Aorta (tissue), 5 donors: ENCODE results near the gene KCNH6. TPM values are rescaled to one million over a fixed set of nuclear protein-coding genes. Genes with fewer than 3 reads are reported as not detected.

ENCODE experiments used
- ATAC-seq: fragments of 200-7000 bp; cut with Tn5 transposase; one replicate; pipeline ENCODE4 v1.9.1; 2022; ENCODE audit warnings: moderate library complexity; ENCODE audit not compliant: low FRiP score
- DNase-seq, 2 donors: peaks; one replicate each; pipeline ENCODE4 v3.0.0-alpha.2; 2020
- H3K27ac ChIP-seq, 2 donors: one replicate each; pipeline ENCODE4 v1.5.1; 2013; ENCODE audit warnings: low read length in 2 of 2, mild to moderate bottlenecking in 2 of 2, moderate library complexity in 2 of 2, control low read depth in 1 of 2, inconsistent platforms in 1 of 2, low read depth in 1 of 2
- H3K27me3 ChIP-seq, 2 donors: one replicate each; pipeline ENCODE4 v1.6.1; 2013; ENCODE audit warnings: control low read depth in 1 of 2, low read length in 1 of 2, mild to moderate bottlenecking in 1 of 2, moderate library complexity in 1 of 2; ENCODE audit not compliant: insufficient read depth in 2 of 2, control insufficient read depth in 1 of 2
- H3K36me3 ChIP-seq, 2 donors: one replicate each; pipeline ENCODE4 v1.6.1; 2013; ENCODE audit warnings: control low read depth in 1 of 2, low read length in 1 of 2, mild to moderate bottlenecking in 1 of 2; ENCODE audit not compliant: insufficient read depth in 2 of 2, control insufficient read depth in 1 of 2
- H3K4me1 ChIP-seq, 2 donors: one replicate each; pipeline ENCODE4 v1.6.1; 2013; ENCODE audit warnings: low read length in 2 of 2, control low read depth in 1 of 2, mild to moderate bottlenecking in 1 of 2, moderate library complexity in 1 of 2; ENCODE audit not compliant: insufficient read depth in 2 of 2, control insufficient read depth in 1 of 2
- H3K4me3 ChIP-seq, 2 donors: one replicate each; pipeline ENCODE4 v1.5.1; 2013; ENCODE audit warnings: low read length in 2 of 2, control low read depth in 1 of 2, mild to moderate bottlenecking in 1 of 2
- H3K9me3 ChIP-seq: one replicate; pipeline ENCODE4 v1.6.1; 2013; ENCODE audit warnings: mild to moderate bottlenecking, low read length; ENCODE audit not compliant: control insufficient read depth
- whole genome bisulfite sequencing, 2 donors: extraction: QIAGEN DNeasy Blood & Tissue Kit; methylation state at CpG; one replicate each; pipeline ENCODE4 v1.1.7; 2013; 5-methylcytosine and 5-hydroxymethylcytosine counted together
- intact Hi-C, 2 donors: fragments of 100-400 bp; cut with DNase I; formaldehyde crosslinking; loops; one replicate each; pipeline versions ENCODE4 v1.14.2 to v1.15.0; 2022
- polyA plus RNA-seq, 2 donors: library from polyadenylated mRNA; stranded (reverse); fragments of 200-250 nt; gene quantifications; one replicate each; pipeline ENCODE4 v1.2.3, GENCODE V29; 2013
- total RNA-seq, 2 donors: library from RNA; stranded (reverse); fragmentation: NEBNext Ultra II Directional; extraction: Animal tissue kit (Norgen Biotek cat#: 25700); gene quantifications; one replicate each; pipeline ENCODE4 v1.2.1, GENCODE V29; 2021
- donor health status: healthy with polysubstance abuse.
- donor health status: Bipolar disorder and iron deficiency.
- donor health status: DM: no; HTN: no; CAD: no.
- donor health status: DM: no; HTN: no; CAD: no.
- donor health status: DM: yes; HTN: yes; CAD: no.

KCNH6 gene
- total and polyA plus RNA-seq, 4 donors = not detected

DNA sequence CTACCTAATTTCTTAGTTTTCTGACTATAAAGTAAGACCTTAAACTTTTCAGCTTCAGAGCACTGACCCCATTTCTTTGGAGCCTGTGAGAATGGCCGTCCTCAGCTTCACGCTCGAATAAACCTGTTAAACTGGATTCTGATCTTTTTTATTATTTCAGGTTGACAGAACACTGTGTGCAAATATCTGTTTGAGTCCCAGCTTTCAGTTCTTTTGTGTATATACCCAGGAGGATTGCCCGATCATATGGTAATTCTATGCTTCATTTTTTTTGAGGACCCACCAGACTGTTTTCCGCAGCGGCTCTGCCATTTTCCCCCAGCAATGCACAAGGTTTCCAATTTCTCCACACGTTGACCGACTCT lies 19.8 kb upstream of the KCNH6 start:
- no peaks in the 10 kb centered on the region for H3K4me1 ChIP-seq
- WGBS, 2 donors = 70 to 71% methylated on average over 8 of the region's 8 CpGs
- no peak for ATAC-seq

DNA sequence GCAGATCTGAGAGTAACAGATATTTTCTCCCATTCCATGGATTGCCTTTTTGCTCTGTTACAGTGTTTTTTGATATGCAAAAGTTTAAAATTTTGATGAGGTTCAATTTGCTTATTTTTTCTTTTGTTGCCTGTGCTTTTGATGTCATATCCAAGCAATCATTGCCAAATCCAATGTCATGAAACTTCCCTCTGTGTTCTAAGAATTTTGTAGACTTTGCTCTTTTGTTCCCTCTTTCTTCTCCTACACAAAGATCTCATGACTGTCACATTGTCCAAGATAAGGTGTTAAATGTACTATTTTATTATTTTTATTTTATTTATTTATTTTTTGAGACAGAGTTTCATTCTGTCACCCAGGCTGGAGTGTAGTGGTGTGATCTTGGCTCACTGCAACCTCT lies 18.9 kb upstream of the KCNH6 start:
- Histone ChIP-seq H3K9me3 (no peaks in the 10 kb centered on the region), H3K27ac (no peak overlapping the region), H3K4me1 (no peaks in the 10 kb centered on the region), H3K27me3 (no peaks in the 10 kb centered on the region), H3K4me3 (no peak overlapping the region), H3K36me3 (no peaks in the 10 kb centered on the region)
- ATAC-seq = no peak
- no peak for DNase-seq
- intact Hi-C loops = no loop called here

More for the DNA sequence above, 19.8 kb upstream of the KCNH6 start:
- Histone ChIP-seq H3K9me3 (no peaks in the 10 kb centered on the region), H3K36me3 (no peaks in the 10 kb centered on the region), H3K27me3 (no peaks in the 10 kb centered on the region), H3K4me3 (no peak overlapping the region), H3K27ac (no peak overlapping the region)
- no peak for DNase-seq
- intact Hi-C loops = no loop called here

DNA sequence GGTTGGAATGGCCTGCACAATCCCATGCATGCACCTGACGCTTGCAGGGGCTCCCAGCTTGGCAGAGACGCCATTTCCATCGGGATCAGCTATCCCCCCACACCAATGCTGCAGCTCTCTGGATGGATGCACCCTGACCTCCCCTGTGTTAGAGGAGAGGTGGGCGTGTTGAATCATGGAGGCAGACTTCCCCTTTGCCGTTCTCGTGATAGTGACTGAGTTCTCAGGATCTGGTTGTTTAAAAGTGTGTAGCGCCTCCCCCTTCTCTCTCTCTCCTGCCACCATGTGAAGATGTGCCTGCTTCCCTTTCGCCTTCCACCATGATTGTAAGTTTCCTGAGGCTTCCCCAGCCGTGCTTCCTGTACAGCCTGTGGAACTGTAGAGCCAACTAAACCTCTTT lies 17.8 kb upstream of the KCNH6 start:
- Histone ChIP-seq H3K27me3 (no peaks in the 10 kb centered on the region), H3K36me3 (no peaks in the 10 kb centered on the region), H3K4me1 (no peaks in the 10 kb centered on the region), H3K9me3 (no peaks in the 10 kb centered on the region), H3K27ac (no peak overlapping the region), H3K4me3 (no peak overlapping the region)
- 86 to 88% methylated on average over 9 of the region's 9 CpGs for whole genome bisulfite sequencing, 2 donors
- ATAC-seq (no peak), DNase-seq (no peak)
- intact Hi-C loops = no loop called here

DNA sequence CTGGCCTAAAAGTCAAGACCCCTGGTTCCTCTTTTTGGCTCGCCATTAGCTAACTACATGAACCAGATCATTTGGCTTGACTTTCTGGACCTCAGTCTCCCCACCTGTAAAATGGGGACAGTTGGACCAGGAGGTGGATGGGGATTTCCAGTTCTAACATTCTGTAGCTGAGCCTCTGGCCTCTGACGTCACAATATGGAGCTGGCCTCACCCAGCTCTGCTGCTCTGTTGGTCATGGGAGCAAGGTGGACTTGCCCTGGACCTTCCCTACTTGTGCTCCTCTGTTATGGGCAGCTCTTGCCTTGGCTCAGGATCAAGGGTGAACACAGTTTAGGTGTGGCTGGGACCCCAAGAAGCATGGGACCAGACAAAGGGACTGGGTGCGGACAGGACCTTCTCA lies 16.5 kb upstream of the KCNH6 start:
- ATAC-seq (no peak), DNase-seq (no peak)
- Histone ChIP-seq H3K27ac (no peak overlapping the region), H3K4me3 (no peak overlapping the region), H3K36me3 (no peaks in the 10 kb centered on the region), H3K4me1 (no peaks in the 10 kb centered on the region), H3K27me3 (no peaks in the 10 kb centered on the region), H3K9me3 (no peaks in the 10 kb centered on the region)
- 89 to 91% methylated on average over 3 of the region's 3 CpGs for WGBS, 2 donors
- intact Hi-C loops = no loop called here

DNA sequence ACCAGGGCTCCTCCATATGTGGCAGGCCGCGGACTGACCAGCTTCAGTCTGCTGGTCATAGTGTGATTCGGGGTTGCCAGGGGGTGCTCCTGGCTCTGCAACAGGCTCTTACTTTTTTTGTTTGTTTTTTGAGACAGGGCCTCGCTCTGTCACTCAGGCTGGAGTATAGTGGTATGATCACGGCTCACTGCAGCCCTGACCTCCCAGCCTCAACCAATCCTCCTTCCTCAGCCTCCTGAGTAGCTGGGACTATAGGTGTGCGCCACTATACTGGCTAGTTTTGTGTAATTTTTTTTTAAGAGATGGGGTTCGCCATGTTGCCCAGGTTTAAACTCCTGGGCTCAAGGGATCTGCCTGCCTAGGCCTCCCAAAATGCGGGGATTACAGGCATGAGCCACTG lies 11.8 kb upstream of the KCNH6 start:
- DNase-seq (no peak), ATAC-seq (no peak)
- Histone ChIP-seq H3K9me3 (no peaks in the 10 kb centered on the region), H3K27me3 (no peaks in the 10 kb centered on the region), H3K4me1 (no peaks in the 10 kb centered on the region), H3K27ac (no peak overlapping the region), H3K4me3 (no peak overlapping the region), H3K36me3 (no peaks in the 10 kb centered on the region)
- intact Hi-C loops = no loop called here
- WGBS, 2 donors = 88 to 90% methylated on average over 8 of the region's 8 CpGs

DNA sequence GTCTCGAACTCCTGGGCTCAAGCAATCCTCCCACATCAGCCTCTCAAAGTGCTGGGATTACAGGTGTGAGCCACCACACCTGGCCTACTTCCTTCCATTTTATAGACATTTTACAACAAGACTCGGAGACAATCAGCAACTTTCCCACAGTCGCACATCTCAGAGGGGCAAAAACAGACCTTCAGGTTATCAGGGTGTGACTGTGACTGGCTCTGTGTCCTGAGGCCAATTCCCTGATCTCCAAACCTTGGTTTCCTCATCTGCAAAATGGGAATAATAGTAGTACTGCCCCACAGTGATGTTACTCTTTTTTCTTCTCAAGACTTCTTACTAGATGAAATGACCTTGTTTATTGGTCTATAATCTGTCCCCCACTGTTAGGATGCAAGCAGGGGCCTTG lies 10.8 kb upstream of the KCNH6 start:
- intact Hi-C loops = no loop called here
- Histone ChIP-seq H3K27ac (no peak overlapping the region), H3K27me3 (no peaks in the 10 kb centered on the region), H3K9me3 (no peaks in the 10 kb centered on the region), H3K4me1 (no peaks in the 10 kb centered on the region), H3K36me3 (no peaks in the 10 kb centered on the region), H3K4me3 (no peak overlapping the region)
- no peak for DNase-seq
- 86 to 89% methylated on average over 3 of the region's 3 CpGs for WGBS, 2 donors
- no peak for ATAC-seq

DNA sequence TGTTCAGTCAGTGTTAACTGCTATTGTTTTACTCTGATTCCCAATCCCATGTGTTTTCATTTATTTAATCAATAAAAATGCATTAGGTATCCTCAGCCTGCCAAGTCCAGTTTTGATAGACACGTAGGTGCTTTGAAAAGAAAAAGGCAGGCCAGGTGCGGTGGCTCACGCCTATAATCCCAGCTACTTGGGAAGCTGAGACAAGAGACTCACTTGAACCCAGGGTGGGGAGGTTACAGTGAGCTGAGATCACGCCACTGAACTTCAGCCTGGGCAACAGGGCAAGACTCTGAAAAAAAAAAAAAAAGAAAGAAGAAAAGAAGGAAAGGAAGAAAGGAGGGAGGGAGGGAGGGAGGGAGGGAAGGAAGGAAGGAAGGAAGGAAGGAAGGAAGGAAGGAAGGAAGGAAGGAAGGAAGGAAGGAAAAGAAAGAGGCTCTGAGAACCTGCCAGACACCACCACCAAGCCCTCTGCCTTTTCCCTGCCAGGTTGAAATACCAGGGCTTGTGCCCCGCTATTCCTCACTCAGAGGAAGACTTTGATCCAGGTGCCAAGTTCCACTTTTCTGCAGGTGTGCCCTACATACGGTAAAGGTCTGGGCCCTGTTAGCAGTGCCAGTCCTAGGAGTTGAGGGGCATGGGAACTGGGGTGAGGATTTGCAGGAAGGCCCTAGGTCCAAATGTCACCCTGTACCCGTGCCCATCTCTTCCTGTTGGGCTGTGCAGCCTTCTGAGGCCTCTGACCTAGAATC lies 10.1 kb upstream of the KCNH6 start:
- Histone ChIP-seq H3K27ac (no peak overlapping the region), H3K4me1 (no peaks in the 10 kb centered on the region), H3K4me3 (no peak overlapping the region), H3K9me3 (no peaks in the 10 kb centered on the region), H3K36me3 (no peaks in the 10 kb centered on the region), H3K27me3 (no peaks in the 10 kb centered on the region)
- no peak for DNase-seq
- intact Hi-C loops = no loop called here
- 73 to 74% methylated on average over 7 of the region's 7 CpGs for WGBS, 2 donors
- no peak for ATAC-seq

DNA sequence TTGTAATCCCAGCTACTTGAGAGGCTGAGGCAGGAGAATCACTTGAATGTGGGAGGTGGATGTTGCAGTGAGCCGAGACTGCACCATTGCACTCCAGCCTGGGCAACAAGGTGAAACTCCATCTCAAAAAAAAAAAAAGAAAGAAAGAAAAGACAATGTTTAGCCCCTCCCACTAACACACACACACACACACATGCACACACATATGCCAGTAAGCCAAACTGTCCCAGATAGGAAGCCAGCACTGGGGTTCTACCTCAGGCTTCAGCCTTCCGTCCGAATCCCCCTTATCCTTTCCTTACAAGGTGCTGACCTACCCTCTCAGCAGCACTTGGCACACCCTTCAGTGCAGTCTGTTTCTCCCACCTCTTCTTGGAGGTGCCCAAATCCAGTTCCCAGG lies 8.7 kb upstream of the KCNH6 start:
- ATAC-seq = no peak
- 73 to 83% methylated on average over 3 of the region's 3 CpGs for WGBS, 2 donors
- H3K9me3 ChIP-seq = no peaks in the 10 kb centered on the region
- no peaks in the 10 kb centered on the region for H3K36me3 ChIP-seq
- intact Hi-C loops = no loop called here
- no peak overlapping the region for H3K4me3 ChIP-seq
- H3K27ac ChIP-seq = no peak overlapping the region
- no peaks in the 10 kb centered on the region for H3K27me3 ChIP-seq
- DNase-seq = no peak
- no peaks in the 10 kb centered on the region for H3K4me1 ChIP-seq

DNA sequence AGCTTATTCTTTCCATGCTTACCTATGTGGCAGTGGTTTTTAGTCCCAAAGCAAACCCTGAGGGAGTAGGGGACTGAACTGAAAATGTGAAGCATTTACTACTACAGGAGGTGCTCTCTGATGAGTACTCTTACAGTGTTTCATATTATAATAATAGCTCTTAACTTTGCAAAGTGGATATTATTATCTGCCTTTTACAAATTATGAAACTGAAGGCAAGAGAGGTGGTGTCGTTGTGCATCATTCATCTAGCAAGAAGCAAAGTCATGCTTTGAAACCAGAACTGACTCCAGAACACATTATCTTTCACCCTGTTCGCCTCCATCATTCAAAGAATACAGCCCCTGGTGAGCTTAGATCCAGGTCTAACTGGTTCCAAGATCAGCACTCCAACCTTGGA lies 8.2 kb upstream of the KCNH6 start:
- intact Hi-C loops = no loop called here
- H3K36me3 ChIP-seq = no peaks in the 10 kb centered on the region
- no peak for ATAC-seq
- no peak overlapping the region for H3K27ac ChIP-seq
- H3K4me1 ChIP-seq = no peaks in the 10 kb centered on the region
- no peaks in the 10 kb centered on the region for H3K27me3 ChIP-seq
- no peaks in the 10 kb centered on the region for H3K9me3 ChIP-seq
- 75 to 77% methylated on average over 2 of the region's 2 CpGs for whole genome bisulfite sequencing, 2 donors
- no peak overlapping the region for H3K4me3 ChIP-seq
- DNase-seq = no peak
